ENCODE results near the gene GRIP2. TPM values are rescaled to one million over a fixed set of nuclear protein-coding genes. Genes with fewer than 3 reads are reported as not detected.

GRIP2 gene
- total RNA-seq, 1 experiment from 2014 or later, result 1.1 TPM

DNA sequence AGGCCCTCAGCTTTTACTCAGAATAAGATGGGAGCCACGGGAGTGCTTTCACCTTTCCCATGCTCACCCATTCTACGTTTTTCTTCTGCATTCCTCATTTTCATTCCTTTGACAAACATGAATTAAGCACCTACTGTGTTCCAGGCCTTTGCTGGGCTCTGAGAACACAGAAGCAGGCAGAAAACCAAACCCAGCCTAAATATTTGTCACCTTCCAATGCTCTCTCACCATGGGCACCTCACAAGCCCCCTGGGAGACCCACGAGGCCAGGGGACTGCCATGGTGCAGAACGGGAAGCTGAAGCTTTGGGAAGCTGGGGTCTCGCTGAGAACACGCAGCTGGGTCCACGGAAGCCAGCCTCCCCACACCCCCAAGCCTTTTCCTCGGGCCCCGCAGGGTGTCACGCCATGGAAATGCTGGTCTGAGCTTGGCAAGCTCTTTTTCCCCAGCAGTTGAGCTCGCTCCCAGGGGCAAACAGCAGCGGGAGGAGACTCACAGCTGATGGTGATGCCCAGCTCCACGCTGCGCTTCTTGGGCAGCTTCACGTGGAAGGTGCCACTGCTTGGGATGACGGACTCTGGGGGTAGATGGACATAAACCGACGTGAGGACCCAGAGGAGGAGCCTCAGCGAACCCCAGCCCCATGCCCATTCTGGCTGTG, 27.7 kb downstream of the GRIP2 start:
- in situ Hi-C loops (cut with HindIII; ENCODE audit: low sequenced_read_pairs), result no loop called here
- DNase-seq (ENCODE audit: low spot score), result no peak

DNA sequence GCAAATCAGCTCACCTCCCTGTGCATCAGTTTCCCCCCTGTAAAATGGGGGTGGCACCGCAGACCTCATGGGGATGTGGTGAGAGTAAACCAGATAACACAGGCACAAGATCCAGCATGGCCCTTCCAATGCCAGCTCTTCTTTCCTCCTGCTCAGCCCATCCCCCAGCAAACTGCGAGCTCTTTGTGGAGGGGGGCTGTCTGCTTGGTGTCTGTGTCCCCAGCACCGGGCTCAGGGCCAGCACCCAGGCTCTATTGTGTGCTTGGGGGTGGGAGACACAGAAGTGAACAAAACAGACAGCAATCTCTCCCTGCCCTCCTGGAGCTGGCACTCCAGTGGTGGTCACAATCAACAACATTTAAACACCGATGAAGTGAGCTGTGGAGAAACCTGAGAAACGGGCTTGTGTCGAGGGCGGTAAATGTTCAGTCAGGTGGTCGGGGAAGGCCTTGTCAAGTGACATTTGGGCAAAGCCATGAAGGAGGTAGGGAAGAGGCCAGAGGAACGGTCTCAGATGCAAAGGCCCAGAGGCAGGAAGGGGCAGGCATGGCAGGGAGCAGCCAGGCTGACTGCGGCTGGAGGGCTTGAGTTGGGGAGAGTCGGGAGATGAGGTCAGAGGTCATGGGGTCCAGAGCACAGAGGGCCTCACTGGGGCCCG, 28.4 kb downstream of the GRIP2 start:
- no peak for DNase-seq (ENCODE audit: low spot score)
- in situ Hi-C loops (cut with HindIII; ENCODE audit: low sequenced_read_pairs), result no loop called here

- DNase-seq (ENCODE audit: low spot score), result no peak
- in situ Hi-C loops (cut with HindIII; ENCODE audit: low sequenced_read_pairs), result no loop called here
Observed at GRCh38 chr3:14510838-14511622, 29.1 kb downstream of the GRIP2 start.

- in situ Hi-C loops (cut with HindIII; ENCODE audit: low sequenced_read_pairs), result no loop called here
- DNase-seq (ENCODE audit: low spot score), result no peak
Observed at GRCh38 chr3:14509796-14510100, 30.4 kb downstream of the GRIP2 start.

GRCh38 chr3:14508966-14509795, 31.0 kb downstream of the GRIP2 start:
- in situ Hi-C loops (cut with HindIII; ENCODE audit: low sequenced_read_pairs), result no loop called here
- peak; percentile 39 for DNase-seq (ENCODE audit: low spot score)

DNA sequence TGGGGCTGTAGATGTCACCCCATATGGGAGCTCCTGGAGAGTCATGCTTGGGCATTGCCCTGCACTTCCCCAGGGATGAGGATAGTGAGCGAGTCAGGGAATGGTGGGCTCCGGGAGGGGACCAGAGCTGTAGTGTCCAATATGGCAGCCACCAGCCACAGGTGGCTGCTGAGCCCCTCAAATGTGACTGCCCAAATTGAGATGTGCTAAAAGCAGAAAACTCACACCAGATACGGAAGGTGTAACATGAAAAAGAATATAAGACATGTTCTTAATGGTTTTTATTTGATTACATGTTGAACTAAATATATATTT, 31.7 kb downstream of the GRIP2 start:
- in situ Hi-C loops (cut with HindIII; ENCODE audit: low sequenced_read_pairs), result no loop called here
- no peak for DNase-seq (ENCODE audit: low spot score)

GRCh38 chr3:14507757-14508504, 32.2 kb downstream of the GRIP2 start:
- DNase-seq (ENCODE audit: low spot score), result no peak
- in situ Hi-C loops (cut with HindIII; ENCODE audit: low sequenced_read_pairs), result no loop called here

DNA sequence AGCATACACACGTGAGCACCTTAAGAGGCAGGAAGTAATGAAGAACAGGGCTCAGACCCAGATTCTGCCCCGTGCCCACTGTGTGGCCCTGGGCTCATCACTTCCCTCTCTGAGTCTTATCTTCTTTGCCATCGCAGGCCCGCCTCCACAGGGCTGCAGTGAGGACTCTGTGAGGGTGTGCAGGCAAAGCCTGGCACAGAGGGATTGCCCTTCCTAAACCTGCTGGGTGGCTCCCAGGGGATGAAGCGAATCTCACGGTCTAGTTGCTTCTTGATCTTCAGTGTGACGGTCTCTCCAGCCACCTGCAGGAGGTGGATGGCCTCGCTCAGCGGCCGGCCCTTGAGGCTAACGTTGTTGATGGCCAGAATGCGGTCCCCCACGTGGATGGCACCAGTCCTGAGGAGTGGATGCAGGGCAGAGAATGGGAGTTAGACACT, 32.8 kb downstream of the GRIP2 start:
- in situ Hi-C loops (cut with HindIII; ENCODE audit: low sequenced_read_pairs), result no loop called here
- DNase-seq (ENCODE audit: low spot score), result no peak

DNA sequence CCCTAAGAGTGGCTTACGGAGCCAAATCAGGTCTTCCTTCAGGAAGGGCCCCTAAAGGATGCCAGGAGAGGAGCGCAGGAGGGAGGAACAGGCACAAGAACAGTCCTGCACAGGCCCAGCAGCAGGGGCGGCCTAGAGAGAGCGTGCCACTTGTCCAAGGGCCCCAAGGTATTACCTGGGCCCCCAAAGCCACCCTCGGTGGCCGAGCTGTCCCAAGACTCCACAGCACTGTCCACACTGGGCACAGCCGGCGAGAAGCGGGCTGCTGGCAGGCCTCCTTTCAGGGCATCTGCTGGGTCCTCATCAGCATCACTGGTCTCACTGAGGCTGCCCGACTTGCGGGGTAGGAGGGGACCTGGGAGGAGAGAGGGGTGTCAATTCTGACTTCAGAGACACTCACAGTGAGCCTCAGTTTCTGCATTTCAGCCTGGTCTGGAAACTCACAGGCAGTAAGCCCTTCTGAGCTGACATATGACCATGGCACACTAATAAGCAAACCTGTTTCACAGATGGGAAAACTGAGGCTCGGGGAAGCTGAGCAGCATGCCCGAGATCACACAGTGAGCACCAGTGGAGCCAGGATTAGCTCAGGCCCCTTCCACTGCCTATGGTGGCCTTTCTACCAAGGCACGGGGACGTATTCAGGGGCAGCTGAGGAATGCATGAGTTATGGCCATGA, 33.4 kb downstream of the GRIP2 start:
- DNase-seq (ENCODE audit: low spot score), result no peak
- in situ Hi-C loops (cut with HindIII; ENCODE audit: low sequenced_read_pairs), result no loop called here

- in situ Hi-C loops (cut with HindIII; ENCODE audit: low sequenced_read_pairs), result no loop called here
- DNase-seq (ENCODE audit: low spot score), result no peak
Observed at GRCh38 chr3:14505803-14506500, 34.2 kb downstream of the GRIP2 start.

DNA sequence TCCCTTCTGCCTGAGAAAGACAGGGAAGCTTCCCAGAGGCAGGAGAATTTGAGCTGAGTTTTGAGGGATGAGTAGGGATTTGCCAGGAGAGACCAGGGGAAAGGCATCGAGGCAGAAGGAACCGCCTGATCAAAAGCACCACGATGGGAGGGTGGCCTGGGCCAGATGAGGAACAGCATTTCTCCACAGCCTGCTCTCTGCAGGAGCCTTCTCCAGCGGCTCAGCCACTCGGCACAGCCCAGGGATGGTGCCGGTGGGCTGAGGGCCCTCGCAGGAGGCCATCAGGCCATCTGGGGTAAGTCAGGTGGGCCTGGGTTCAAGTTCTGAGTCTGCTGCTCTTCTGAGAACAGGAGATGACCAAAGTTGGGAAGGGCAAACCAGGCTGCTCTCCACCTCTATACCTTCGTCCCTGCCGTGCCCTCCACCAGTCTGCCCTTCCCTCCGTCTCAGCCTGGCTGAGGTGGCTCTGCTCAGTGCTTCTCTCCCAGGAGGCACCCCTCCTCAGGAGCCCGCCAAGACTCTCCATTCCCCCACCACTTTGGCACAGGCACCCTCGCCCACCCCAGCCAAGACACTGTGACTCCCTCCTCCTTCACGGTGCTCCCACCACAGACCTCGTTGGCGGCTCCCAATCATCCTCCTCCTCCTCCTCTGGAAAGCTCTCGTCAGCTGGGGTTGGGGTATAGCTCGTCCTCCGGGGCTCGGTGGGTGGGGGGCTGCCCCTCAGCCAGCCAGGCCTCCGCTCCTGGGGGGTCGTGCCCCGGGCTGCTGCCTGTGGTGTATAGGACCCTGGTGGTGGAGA, 34.9 kb downstream of the GRIP2 start:
- DNase-seq (ENCODE audit: low spot score), result no peak
- in situ Hi-C loops (cut with HindIII; ENCODE audit: low sequenced_read_pairs), result no loop called here

DNA sequence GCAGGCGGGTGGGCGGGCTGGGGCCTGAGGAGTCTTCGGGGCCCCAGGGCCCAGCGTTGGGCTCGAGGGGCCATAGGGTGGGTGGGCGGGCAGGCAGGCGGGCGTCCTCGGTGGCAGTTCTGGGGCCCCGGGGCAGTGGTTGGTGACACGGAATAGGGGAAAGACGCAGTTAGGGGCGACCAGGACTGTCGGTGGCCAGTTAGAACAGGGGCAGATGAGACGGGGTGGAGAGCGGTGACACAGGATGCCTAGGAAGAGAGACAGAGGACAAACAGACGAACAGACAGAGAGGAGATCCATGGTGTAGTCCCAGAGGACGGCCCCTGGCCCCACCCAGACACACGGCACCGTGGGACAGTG, 36.5 kb downstream of the GRIP2 start:
- DNase-seq (ENCODE audit: low spot score), result no peak
- in situ Hi-C loops (cut with HindIII; ENCODE audit: low sequenced_read_pairs), result no loop called here

- no peak for DNase-seq (ENCODE audit: low spot score)
- in situ Hi-C loops (cut with HindIII; ENCODE audit: low sequenced_read_pairs), result no loop called here
Observed at GRCh38 chr3:14503033-14503705, 37.0 kb downstream of the GRIP2 start.

DNA sequence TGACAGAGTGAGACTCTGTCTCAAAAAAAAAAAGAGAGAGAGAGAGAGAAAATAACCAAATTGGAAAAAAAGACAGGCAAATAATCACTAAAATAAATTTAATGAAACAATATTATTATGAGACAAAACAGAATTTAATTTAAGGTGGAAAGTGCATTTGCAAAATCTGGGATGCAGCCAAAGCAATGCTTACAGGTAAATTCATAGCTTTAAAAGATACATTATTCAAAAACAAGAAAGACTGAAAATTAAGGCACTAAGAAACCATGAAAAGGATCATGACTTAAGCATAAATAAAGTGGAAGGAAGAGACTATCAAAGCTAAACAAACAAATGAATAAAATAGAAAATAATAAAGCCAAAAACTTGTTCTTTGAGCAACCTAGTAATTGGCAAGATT, 37.7 kb downstream of the GRIP2 start:
- in situ Hi-C loops (cut with HindIII; ENCODE audit: low sequenced_read_pairs), result no loop called here

DNA sequence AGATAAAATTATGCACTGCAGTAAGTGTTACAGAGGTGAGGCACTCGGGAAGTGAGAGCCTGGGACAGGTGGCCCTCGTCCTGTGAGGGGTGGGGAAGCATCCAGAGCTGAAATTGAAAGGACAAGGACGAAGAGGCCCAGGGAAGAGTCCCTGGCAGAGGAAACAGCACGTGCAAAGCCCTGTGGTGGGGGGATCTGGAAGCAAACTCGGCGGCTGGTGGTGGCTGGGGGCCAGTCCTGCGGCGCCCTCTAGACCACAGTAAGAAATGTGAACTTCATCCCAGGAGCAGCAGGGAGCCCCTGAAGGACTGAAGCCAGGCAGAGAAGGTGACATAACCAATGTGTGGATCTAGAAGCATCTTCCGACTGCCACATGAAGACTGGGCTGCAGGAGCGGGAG, 42.8 kb downstream of the GRIP2 start:
- DNase-seq (ENCODE audit: low spot score), result no peak
- in situ Hi-C loops (cut with HindIII; ENCODE audit: low sequenced_read_pairs), result no loop called here

More for the DNA sequence above, 37.7 kb downstream of the GRIP2 start:
- no peak for DNase-seq (ENCODE audit: low spot score)

- in situ Hi-C loops (cut with HindIII; ENCODE audit: low sequenced_read_pairs), result no loop called here
Observed at GRCh38 chr3:14496351-14496750, 43.8 kb downstream of the GRIP2 start.

DNA sequence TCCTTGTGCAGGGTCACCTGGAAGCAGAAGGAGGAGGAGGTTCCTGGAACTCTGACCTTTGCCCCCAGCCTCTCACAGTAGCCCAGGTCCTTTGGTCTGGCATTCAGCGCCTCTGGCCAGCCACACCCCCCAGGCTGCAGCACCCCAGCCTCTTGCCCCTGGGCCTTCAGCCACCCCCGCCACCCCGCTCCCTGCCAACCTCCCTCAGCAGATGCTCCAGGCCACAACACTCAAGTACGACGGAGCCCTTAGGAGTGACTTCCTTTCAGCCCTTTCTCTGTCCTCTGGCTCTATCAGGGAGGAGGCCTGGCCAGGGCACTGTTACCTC, 45.2 kb downstream of the GRIP2 start:
- in situ Hi-C loops (cut with HindIII; ENCODE audit: low sequenced_read_pairs), result no loop called here
- no peak for DNase-seq (ENCODE audit: low spot score)

More at GRCh38 chr3:14496351-14496750, 43.8 kb downstream of the GRIP2 start:
- no peak for DNase-seq (ENCODE audit: low spot score)

Measured in G401 (cell line).